WTC11 (cell line): ENCODE data around the gene PRKN. TPM values are rescaled to one million over a fixed set of nuclear protein-coding genes. Genes with fewer than 3 reads are reported as not detected.

Source experiments
- ATAC-seq: fragments of 200-7000 bp; cut with Tn5 transposase; 2 replicates; pipeline ENCODE4 v1.10.0; 2021; ENCODE audit warnings: mild to moderate bottlenecking, moderate library complexity
- CTCF ChIA-PET: fragments of 300-600 bp; sonication (Branson Sonifier 250); formaldehyde crosslinking; loops from one replicate; lab custom pipeline; 2021; ENCODE audit warnings: antibody characterized with exemption; lab: Charles Lee
- POLR2A ChIA-PET: fragments of 350-600 bp; sonication (Branson Sonifier 250); formaldehyde crosslinking; loops from one replicate; lab custom pipeline; 2021; ENCODE audit warnings: antibody characterized with exemption; lab: Charles Lee
- DNase-seq: peaks from one replicate; pipeline ENCODE4 v3.0.0; 2021; ENCODE audit warnings: low spot score
- H3K27ac Mint-ChIP-seq: 2 replicates; pipeline ENCODE4 v1.8.0; 2021; ENCODE audit warnings: mixed read lengths
- H3K27me3 Mint-ChIP-seq: 2 replicates; pipeline ENCODE4 v1.8.0; 2021; ENCODE audit warnings: low read depth, mild to moderate bottlenecking, moderate library complexity, mixed read lengths
- H3K36me3 Mint-ChIP-seq: 2 replicates; pipeline ENCODE4 v1.8.0; 2021; ENCODE audit warnings: mixed read lengths
- H3K4me1 Mint-ChIP-seq: 2 replicates; pipeline ENCODE4 v1.8.0; 2022; ENCODE audit warnings: mixed read lengths
- H3K4me3 Mint-ChIP-seq: 2 replicates; pipeline ENCODE4 v1.8.0; 2021; ENCODE audit warnings: mild to moderate bottlenecking, moderate library complexity, mixed read lengths
- H3K9me3 Mint-ChIP-seq: 2 replicates; pipeline ENCODE4 v1.8.0; 2021; ENCODE audit warnings: mixed read lengths
- CREB1 ChIP-seq: sonication (generic); formaldehyde crosslinking; IDR thresholded peaks from 2 replicates; pipeline ENCODE4 v1.8.0; 2023; ENCODE audit warnings: mild to moderate bottlenecking, missing genetic modification reagents
- GABPB1 ChIP-seq: sonication (generic); formaldehyde crosslinking; IDR thresholded peaks from 2 replicates; pipeline ENCODE4 v1.8.1; 2023; ENCODE audit warnings: mild to moderate bottlenecking, missing genetic modification reagents
- GRHL2 ChIP-seq: fragments of 250-450 bp; sonication (Bioruptor Pico); IDR thresholded peaks from 2 replicates; pipeline ENCODE4 v1.8.0; 2022; ENCODE audit warnings: mild to moderate bottlenecking, moderate library complexity; ENCODE audit not compliant: insufficient replicate concordance, severe bottlenecking
- MXD4 ChIP-seq: fragments of 250-450 bp; sonication (Bioruptor Pico); IDR thresholded peaks from 2 replicates; pipeline ENCODE4 v1.8.0; 2021; ENCODE audit warnings: mild to moderate bottlenecking, moderate library complexity, borderline replicate concordance
- NR2C2 ChIP-seq: sonication (generic); formaldehyde crosslinking; IDR thresholded peaks from 2 replicates; pipeline ENCODE4 v1.8.0; 2022; ENCODE audit warnings: mild to moderate bottlenecking, missing genetic modification reagents
- TCF7 ChIP-seq: sonication (generic); formaldehyde crosslinking; IDR thresholded peaks from 2 replicates; pipeline ENCODE4 v1.8.0; 2022; ENCODE audit warnings: mild to moderate bottlenecking, low read depth, missing genetic modification reagents, moderate library complexity
- TEAD1 ChIP-seq: sonication (generic); formaldehyde crosslinking; IDR thresholded peaks from 2 replicates; pipeline ENCODE4 v1.8.0; 2022; ENCODE audit warnings: mild to moderate bottlenecking, missing genetic modification reagents
- TP53 ChIP-seq: sonication (generic); formaldehyde crosslinking; IDR thresholded peaks from 2 replicates; pipeline ENCODE4 v1.8.1; 2023; ENCODE audit warnings: mild to moderate bottlenecking, missing genetic modification reagents
- ZNF138 ChIP-seq: sonication (generic); formaldehyde crosslinking; conservative IDR thresholded peaks from 2 replicates; pipeline ENCODE4 v1.8.1; 2022; ENCODE audit warnings: mild to moderate bottlenecking, moderate library complexity, missing genetic modification reagents
- ZNF232 ChIP-seq: sonication (generic); formaldehyde crosslinking; IDR thresholded peaks from 2 replicates; pipeline ENCODE4 v1.8.0; 2022; ENCODE audit warnings: mild to moderate bottlenecking, missing genetic modification reagents
- ZNF263 ChIP-seq: sonication (generic); formaldehyde crosslinking; IDR thresholded peaks from 2 replicates; pipeline ENCODE4 v1.8.1; 2022; ENCODE audit warnings: low read depth, mild to moderate bottlenecking, moderate library complexity, missing genetic modification reagents
- total RNA-seq: library from RNA; stranded (reverse); gene quantifications from 3 replicates; pipeline ENCODE4 v1.2.3, GENCODE V29; 2021
- TF ChIP-seq, protein P1 (sequence below): sonication (generic); formaldehyde crosslinking; IDR thresholded peaks from 2 replicates; pipeline ENCODE4 v1.8.1; 2023; ENCODE audit warnings: mild to moderate bottlenecking, missing genetic modification reagents, moderate library complexity
- TF ChIP-seq, protein P2 (sequence below): sonication (generic); formaldehyde crosslinking; IDR thresholded peaks from 2 replicates; pipeline ENCODE4 v1.8.0; 2022; ENCODE audit warnings: mild to moderate bottlenecking, missing genetic modification reagents
- TF ChIP-seq, protein P3 (sequence below): fragments of 250-450 bp; sonication (Bioruptor Pico); IDR thresholded peaks from 2 replicates; pipeline ENCODE4 v1.9.0; 2021; ENCODE audit warnings: moderate library complexity, mild to moderate bottlenecking, inconsistent platforms, borderline replicate concordance
- TF ChIP-seq, protein P4 (sequence below): fragments of 250-450 bp; sonication (Bioruptor Pico); IDR thresholded peaks from 2 replicates; pipeline ENCODE4 v2.1.2; 2022; ENCODE audit warnings: mild to moderate bottlenecking, moderate library complexity
- TF ChIP-seq, protein P5 (sequence below): sonication (generic); formaldehyde crosslinking; IDR thresholded peaks from 2 replicates; pipeline ENCODE4 v1.8.1; 2023; ENCODE audit warnings: mild to moderate bottlenecking, missing genetic modification reagents, moderate library complexity
- TF ChIP-seq, protein P6 (sequence below): sonication (generic); formaldehyde crosslinking; IDR thresholded peaks from 2 replicates; pipeline ENCODE4 v1.8.1; 2022; ENCODE audit warnings: mild to moderate bottlenecking, missing genetic modification reagents, moderate library complexity, borderline replicate concordance
- TF ChIP-seq, protein P7 (sequence below): fragments of 250-450 bp; sonication (Bioruptor Pico); conservative IDR thresholded peaks from 2 replicates; pipeline ENCODE4 v1.9.0; 2021; ENCODE audit warnings: mild to moderate bottlenecking

Gene PRKN
- total RNA-seq, 1 experiment from 2014 or later = 0.59 TPM

DNA sequence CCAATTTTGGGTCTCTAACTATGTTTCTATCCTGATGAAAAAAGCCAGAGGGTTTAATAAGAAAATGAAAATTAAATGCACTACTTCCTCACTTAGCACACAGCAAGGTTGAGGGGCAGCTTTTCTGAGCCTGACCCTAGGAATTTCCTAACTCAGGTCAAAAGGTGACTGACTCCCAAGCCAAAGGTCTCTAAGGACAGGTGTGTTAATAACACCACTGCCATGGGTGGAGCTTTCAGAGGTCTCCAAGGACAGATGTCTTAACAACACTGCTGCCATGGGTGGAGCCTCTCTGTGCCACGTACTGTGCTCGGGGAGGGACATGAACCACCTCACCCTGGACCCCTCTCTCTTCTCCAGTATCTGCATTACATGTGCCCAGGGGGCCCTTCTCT, 339.2 kb downstream of the PRKN start:
- DNase-seq = no peak
- CTCF ChIA-PET = interaction anchor here (0.6 kb wide), 1 partner anchor 545 kb away, joined by 5 read pairs; no protein-coding TSS in a partner anchor
- H3K4me3 Mint-ChIP-seq = no peak overlapping the region
- no peaks in the 10 kb centered on the region for H3K36me3 Mint-ChIP-seq
- POLR2A ChIA-PET = no interaction called here
- no peak for TF ChIP-seq GRHL2
- TF ChIP-seq, protein P1, sequence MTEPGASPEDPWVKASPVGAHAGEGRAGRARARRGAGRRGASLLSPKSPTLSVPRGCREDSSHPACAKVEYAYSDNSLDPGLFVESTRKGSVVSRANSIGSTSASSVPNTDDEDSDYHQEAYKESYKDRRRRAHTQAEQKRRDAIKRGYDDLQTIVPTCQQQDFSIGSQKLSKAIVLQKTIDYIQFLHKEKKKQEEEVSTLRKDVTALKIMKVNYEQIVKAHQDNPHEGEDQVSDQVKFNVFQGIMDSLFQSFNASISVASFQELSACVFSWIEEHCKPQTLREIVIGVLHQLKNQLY (CRISPR knock-in tag) = no peak
- TF ChIP-seq, protein P2, sequence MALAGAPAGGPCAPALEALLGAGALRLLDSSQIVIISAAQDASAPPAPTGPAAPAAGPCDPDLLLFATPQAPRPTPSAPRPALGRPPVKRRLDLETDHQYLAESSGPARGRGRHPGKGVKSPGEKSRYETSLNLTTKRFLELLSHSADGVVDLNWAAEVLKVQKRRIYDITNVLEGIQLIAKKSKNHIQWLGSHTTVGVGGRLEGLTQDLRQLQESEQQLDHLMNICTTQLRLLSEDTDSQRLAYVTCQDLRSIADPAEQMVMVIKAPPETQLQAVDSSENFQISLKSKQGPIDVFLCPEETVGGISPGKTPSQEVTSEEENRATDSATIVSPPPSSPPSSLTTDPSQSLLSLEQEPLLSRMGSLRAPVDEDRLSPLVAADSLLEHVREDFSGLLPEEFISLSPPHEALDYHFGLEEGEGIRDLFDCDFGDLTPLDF (CRISPR knock-in tag) = no peak
- TF ChIP-seq, all 79 proteins: peak for 0
- no peaks in the 10 kb centered on the region for H3K27me3 Mint-ChIP-seq
- no peak for ATAC-seq
- no peak overlapping the region for H3K27ac Mint-ChIP-seq
- no peaks in the 10 kb centered on the region for H3K4me1 Mint-ChIP-seq
- H3K9me3 Mint-ChIP-seq = no peaks in the 10 kb centered on the region

DNA sequence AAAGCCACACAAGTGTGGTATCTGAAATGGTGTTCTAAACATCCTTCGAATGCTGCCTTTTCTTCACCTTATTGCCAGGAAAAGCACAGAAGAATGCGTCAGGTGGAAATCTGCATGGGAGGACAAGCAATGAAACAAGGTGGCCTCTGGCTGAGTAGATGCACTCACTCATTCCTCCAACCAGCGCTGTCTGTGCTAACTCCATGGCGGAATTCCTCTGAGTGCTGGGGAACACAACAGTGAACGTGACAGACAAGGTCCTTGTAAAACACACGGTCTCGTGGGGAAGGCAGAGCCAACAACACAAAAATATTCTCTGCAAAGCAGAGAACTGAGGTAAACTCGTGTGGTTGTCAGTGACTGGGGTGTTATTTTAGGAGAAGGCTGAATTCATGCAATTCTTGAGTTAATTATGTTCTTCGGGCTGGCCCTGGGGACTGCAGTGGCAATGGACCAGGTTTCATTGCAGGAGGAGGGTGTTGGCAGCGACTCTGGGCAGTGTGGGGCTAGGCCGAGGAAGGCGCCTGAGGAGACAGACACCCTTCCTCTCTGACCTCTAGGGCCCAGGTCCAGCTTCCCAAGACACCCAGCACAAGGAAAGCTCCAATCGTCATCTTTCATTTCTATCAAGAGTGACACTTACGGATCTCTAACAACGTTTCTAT, 339.7 kb downstream of the PRKN start:
- TF ChIP-seq TP53 (CRISPR knock-in tag) = no peak
- no peak for TF ChIP-seq TEAD1 (CRISPR knock-in tag)
- Mint-ChIP-seq H3K27me3 (no peaks in the 10 kb centered on the region), H3K4me1 (no peaks in the 10 kb centered on the region), H3K27ac (no peak overlapping the region), H3K4me3 (no peak overlapping the region), H3K36me3 (no peaks in the 10 kb centered on the region), H3K9me3 (no peaks in the 10 kb centered on the region)
- ChIA-PET POLR2A (no interaction called here), CTCF (interaction anchor here (0.6 kb wide), 1 partner anchor 545 kb away, joined by 5 read pairs; no protein-coding TSS in a partner anchor)
- no peak for DNase-seq
- ATAC-seq = no peak; the same call in 1 of the 2 replicates

DNA sequence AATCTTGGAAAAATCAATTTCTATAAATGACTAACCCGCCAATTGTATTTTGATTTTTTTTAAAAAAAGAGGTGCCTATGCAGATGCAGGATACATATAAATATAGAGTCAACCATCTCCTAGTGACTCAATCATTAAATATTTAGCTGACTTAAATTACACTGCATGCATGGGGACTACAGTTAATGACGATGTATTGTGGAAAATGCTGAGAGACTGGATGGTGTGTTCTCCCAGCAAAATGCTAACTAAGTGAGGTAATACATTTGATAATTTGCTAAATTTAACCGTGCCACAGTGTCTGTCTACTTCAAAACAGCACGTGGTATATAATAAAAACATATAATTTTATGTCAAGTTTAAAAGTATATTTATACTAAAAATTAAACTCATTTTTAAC, 341.6 kb downstream of the PRKN start:
- no peak for ATAC-seq
- Mint-ChIP-seq H3K27me3 (no peaks in the 10 kb centered on the region), H3K4me1 (no peaks in the 10 kb centered on the region), H3K27ac (no peak overlapping the region), H3K36me3 (no peaks in the 10 kb centered on the region), H3K9me3 (no peaks in the 10 kb centered on the region)
- no peak for DNase-seq
- CTCF ChIA-PET = no interaction called here
- TF ChIP-seq NR2C2 (CRISPR knock-in tag) (no peak), GABPB1 (CRISPR knock-in tag) (no peak), TEAD1 (CRISPR knock-in tag) (no peak), CREB1 (no peak), ZNF232 (CRISPR knock-in tag) (no peak), TCF7 (CRISPR knock-in tag) (no peak), ZNF263 (CRISPR knock-in tag) (no peak), MXD4 (CRISPR knock-in tag) (no peak), ZNF138 (CRISPR knock-in tag) (no peak)
- TF ChIP-seq, protein P3, sequence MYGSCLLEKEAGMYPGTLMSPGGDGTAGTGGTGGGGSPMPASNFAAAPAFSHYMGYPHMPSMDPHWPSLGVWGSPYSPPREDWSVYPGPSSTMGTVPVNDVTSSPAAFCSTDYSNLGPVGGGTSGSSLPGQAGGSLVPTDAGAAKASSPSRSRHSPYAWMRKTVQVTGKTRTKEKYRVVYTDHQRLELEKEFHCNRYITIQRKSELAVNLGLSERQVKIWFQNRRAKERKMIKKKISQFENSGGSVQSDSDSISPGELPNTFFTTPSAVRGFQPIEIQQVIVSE (CRISPR knock-in tag) = no peak
- TF ChIP-seq, protein P4, sequence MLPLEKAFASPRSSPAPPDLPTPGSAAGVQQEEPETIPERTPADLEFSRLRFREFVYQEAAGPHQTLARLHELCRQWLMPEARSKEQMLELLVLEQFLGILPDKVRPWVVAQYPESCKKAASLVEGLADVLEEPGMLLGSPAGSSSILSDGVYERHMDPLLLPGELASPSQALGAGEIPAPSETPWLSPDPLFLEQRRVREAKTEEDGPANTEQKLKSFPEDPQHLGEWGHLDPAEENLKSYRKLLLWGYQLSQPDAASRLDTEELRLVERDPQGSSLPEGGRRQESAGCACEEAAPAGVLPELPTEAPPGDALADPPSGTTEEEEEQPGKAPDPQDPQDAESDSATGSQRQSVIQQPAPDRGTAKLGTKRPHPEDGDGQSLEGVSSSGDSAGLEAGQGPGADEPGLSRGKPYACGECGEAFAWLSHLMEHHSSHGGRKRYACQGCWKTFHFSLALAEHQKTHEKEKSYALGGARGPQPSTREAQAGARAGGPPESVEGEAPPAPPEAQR = no peak
- TF ChIP-seq, protein P5, sequence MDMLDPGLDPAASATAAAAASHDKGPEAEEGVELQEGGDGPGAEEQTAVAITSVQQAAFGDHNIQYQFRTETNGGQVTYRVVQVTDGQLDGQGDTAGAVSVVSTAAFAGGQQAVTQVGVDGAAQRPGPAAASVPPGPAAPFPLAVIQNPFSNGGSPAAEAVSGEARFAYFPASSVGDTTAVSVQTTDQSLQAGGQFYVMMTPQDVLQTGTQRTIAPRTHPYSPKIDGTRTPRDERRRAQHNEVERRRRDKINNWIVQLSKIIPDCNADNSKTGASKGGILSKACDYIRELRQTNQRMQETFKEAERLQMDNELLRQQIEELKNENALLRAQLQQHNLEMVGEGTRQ (CRISPR knock-in tag) = no peak
- TF ChIP-seq, protein P6, sequence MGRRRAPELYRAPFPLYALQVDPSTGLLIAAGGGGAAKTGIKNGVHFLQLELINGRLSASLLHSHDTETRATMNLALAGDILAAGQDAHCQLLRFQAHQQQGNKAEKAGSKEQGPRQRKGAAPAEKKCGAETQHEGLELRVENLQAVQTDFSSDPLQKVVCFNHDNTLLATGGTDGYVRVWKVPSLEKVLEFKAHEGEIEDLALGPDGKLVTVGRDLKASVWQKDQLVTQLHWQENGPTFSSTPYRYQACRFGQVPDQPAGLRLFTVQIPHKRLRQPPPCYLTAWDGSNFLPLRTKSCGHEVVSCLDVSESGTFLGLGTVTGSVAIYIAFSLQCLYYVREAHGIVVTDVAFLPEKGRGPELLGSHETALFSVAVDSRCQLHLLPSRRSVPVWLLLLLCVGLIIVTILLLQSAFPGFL (CRISPR knock-in tag) = no peak
- TF ChIP-seq, protein P7, sequence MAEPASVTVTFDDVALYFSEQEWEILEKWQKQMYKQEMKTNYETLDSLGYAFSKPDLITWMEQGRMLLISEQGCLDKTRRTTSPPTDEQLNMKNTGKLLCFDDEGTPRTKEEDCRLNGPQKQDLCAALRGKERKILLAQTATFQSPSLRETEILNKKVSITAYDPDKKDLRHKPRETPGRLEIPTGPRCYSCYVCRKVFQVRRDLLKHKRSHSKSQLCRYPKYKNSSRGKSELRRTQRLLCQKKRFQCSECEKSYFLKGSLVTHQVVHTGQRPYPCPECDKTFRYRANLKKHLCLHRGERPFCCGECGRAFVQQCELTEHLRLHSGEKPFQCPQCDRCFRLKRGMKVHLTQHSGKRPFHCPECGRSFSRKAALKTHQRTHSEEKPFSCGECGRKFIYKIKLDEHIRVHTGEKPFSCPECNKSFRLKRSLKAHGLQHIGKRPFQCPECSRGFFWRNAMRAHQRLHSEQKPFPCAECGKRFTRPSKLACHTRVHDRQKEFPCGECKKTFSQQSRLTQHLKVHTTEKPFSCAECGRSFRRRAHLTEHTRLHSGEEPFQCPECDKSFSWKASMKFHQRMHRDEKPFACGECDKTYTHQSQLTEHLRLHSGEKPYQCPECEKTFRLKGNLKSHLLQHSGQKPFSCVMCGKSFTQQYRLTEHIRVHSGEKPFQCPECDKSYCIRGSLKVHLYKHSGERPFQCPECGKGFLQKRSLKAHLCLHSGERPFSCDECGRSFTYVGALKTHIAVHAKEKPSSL = no peak
- TF ChIP-seq, all 79 proteins: peak for 0
- POLR2A ChIA-PET = no interaction called here
- H3K4me3 Mint-ChIP-seq = no peak overlapping the region
